ENCODE data around the gene PSMD7. TPM values are rescaled to one million over a fixed set of nuclear protein-coding genes. Genes with fewer than 3 reads are reported as not detected.

PSMD7 gene
- total and polyA plus RNA-seq, 2 donors (not counting 1 experiment from before 2014, with no cell fraction given): 34.1 to 60.8 TPM

GRCh38 chr16:74249846-74250245 is 46.8 kb upstream of the PSMD7 start:
- Histone ChIP-seq H3K9ac (ENCODE audit: low read length) (no peak overlapping the region), H3K79me2 (ENCODE audit: control insufficient read depth, insufficient read depth, low read length) (no peaks in the 10 kb centered on the region), H3K4me2 (replicated peaks; ENCODE audit: low read depth, low read length, poor library complexity, severe bottlenecking) (no peak overlapping the region), H2AFZ (ENCODE audit: insufficient read depth, low read depth, low read length, poor library complexity, severe bottlenecking) (no peak overlapping the region), H3K27me3 (replicated peaks in 1 of 4; ENCODE audit: control extremely low read depth in 1 of 4, control insufficient read depth in 3 of 4, insufficient read depth in 4 of 4, low read length in 3 of 4) (peaks cover 0 to 6% (median 1%) of the 10 kb centered on the region in 4 experiments), H3K4me3 (ENCODE audit: control extremely low read depth in 1 of 5, extremely low read depth in 1 of 5, insufficient read depth in 1 of 5, low read depth in 2 of 5, low read length in 4 of 5) (no peak overlapping the region), H4K20me1 (ENCODE audit: control insufficient read depth, insufficient read depth, low read length, poor library complexity, severe bottlenecking) (no peaks in the 10 kb centered on the region), H3K9me3 (ENCODE audit: control extremely low read depth in 1 of 3, control insufficient read depth in 2 of 3, insufficient read depth in 1 of 3, low read length in 2 of 3) (peaks cover 0 to 1% (median 0%) of the 10 kb centered on the region in 3 donors), H3K4me1 (ENCODE audit: control insufficient read depth in 2 of 2, insufficient read depth in 2 of 2, low read length in 2 of 2) (no peaks in the 10 kb centered on the region), H3K36me3 (replicated peaks in 1 of 2; ENCODE audit: control extremely low read depth in 1 of 2, control insufficient read depth in 1 of 2, extremely low read depth in 1 of 2, insufficient read depth in 2 of 2, low read length in 1 of 2) (no peaks in the 10 kb centered on the region), H3K27ac (ENCODE audit: low read length in 2 of 2) (no peak overlapping the region)
- Mint-ChIP-seq H3K4me1 (no peaks in the 10 kb centered on the region), H3K9me3 (ENCODE audit: insufficient read depth) (no peaks in the 10 kb centered on the region), H3K4me3 (no peak overlapping the region), H3K27ac (no peak overlapping the region), H3K27me3 (peaks cover 34% of the 10 kb centered on the region)
- DNase-seq: no peak
- ChIA-PET POLR2A (no interaction called here), CTCF (no interaction called here)
- no peak for ATAC-seq (ENCODE audit: low read depth)
- WGBS (ENCODE audit: insufficient coverage): no CpG with 5 or more reads among the region's 1 CpG
- intact Hi-C loops (cut with micrococcal nuclease): no loop called here
- TF ChIP-seq CTCF (IDR thresholded peaks at IDR 0.05) (no peak), EZH2 (IDR thresholded peaks at IDR 0.05; ENCODE audit: borderline replicate concordance, insufficient read depth, low read depth, low read length, poor library complexity, severe bottlenecking) (no peak)

GRCh38 chr16:74252329-74252728 is 44.3 kb upstream of the PSMD7 start:
- ChIA-PET CTCF (no interaction called here), POLR2A (no interaction called here)
- Histone ChIP-seq H3K27ac (ENCODE audit: low read length in 2 of 2) (no peak overlapping the region), H3K4me2 (replicated peaks; ENCODE audit: low read depth, low read length, poor library complexity, severe bottlenecking) (no peak overlapping the region), H4K20me1 (ENCODE audit: control insufficient read depth, insufficient read depth, low read length, poor library complexity, severe bottlenecking) (no peaks in the 10 kb centered on the region), H3K79me2 (ENCODE audit: control insufficient read depth, insufficient read depth, low read length) (no peaks in the 10 kb centered on the region), H2AFZ (ENCODE audit: insufficient read depth, low read depth, low read length, poor library complexity, severe bottlenecking) (no peak overlapping the region), H3K36me3 (replicated peaks in 1 of 2; ENCODE audit: control extremely low read depth in 1 of 2, control insufficient read depth in 1 of 2, extremely low read depth in 1 of 2, insufficient read depth in 2 of 2, low read length in 1 of 2) (no peaks in the 10 kb centered on the region), H3K9me3 (ENCODE audit: control extremely low read depth in 1 of 3, control insufficient read depth in 2 of 3, insufficient read depth in 1 of 3, low read length in 2 of 3) (peaks cover 0 to 1% (median 0%) of the 10 kb centered on the region in 3 donors), H3K4me3 (ENCODE audit: control extremely low read depth in 1 of 5, extremely low read depth in 1 of 5, insufficient read depth in 1 of 5, low read depth in 2 of 5, low read length in 4 of 5) (no peak overlapping the region), H3K9ac (ENCODE audit: low read length) (no peak overlapping the region), H3K27me3 (replicated peaks in 1 of 4; ENCODE audit: control extremely low read depth in 1 of 4, control insufficient read depth in 3 of 4, insufficient read depth in 4 of 4, low read length in 3 of 4) (peaks cover 0 to 6% (median 1%) of the 10 kb centered on the region in 4 experiments), H3K4me1 (ENCODE audit: control insufficient read depth in 2 of 2, insufficient read depth in 2 of 2, low read length in 2 of 2) (peaks cover 6 to 9% of the 10 kb centered on the region in 2 donors)
- DNase-seq (no peak), ATAC-seq (ENCODE audit: low read depth) (no peak)
- no peak overlapping the region for H3K4me3 Mint-ChIP-seq
- H3K9me3 Mint-ChIP-seq (ENCODE audit: insufficient read depth): no peaks in the 10 kb centered on the region
- peaks cover 8% of the 10 kb centered on the region for H3K4me1 Mint-ChIP-seq
- no peak overlapping the region for H3K27ac Mint-ChIP-seq
- intact Hi-C loops (cut with micrococcal nuclease): no loop called here
- WGBS (ENCODE audit: insufficient coverage): no CpG with 5 or more reads among the region's 3 CpGs
- peaks cover 29% of the 10 kb centered on the region for H3K27me3 Mint-ChIP-seq
- TF ChIP-seq CTCF (IDR thresholded peaks at IDR 0.05) (no peak), EZH2 (IDR thresholded peaks at IDR 0.05; ENCODE audit: borderline replicate concordance, insufficient read depth, low read depth, low read length, poor library complexity, severe bottlenecking) (no peak)

Measured in B cell (primary cell).